ENCODE measurements around the gene APC2.

The APC2 gene

DNA sequence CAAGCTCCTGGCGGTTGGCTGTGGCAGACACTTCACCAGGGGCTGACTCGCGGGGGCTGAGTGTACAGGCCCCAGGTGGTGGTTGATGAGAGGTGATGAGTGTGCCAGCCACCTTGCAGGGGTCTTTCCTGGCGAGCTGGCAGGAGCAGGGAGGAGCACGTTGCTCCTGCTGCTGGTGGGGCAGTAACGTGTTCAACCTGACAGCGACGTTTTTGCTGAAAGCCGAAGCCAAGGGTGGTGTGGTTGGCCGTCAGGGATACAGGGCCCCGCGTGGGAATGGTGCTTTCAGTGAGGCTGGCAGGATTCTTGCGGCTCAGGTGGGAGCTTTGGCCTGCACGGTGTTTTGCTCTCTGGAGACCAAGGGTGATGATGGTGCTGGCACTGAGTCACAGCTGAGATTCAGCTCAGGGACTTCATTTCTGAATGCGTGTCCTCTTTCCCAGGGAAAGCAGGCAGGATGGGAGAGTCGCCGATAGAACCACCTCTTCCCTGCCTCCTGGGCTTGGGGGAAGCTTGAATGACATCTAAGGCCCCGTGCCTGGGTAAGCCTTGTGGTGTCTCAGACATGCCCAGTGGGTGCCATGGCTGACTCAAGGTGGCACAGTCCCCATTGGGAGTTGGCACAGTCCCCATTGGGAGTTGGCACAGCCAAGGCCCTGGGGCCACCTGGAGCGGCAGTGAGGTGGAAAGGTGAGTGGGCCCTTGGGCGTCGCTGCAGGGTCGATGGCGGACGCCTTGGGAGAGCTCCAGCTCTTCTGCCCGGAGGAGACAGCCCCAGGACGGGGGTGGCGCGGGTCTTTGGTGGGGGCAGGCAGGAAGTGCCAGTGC is 33.7 kb upstream of the APC2 start:
- Histone ChIP-seq H3K9ac (ENCODE audit: low read length) (no peak overlapping the region), H2BK5ac (ENCODE audit: low read depth, low read length, poor library complexity) (peak overlapping the region; percentile 5), H3K4me3 (ENCODE audit: low read depth, low read length) (no peak overlapping the region), H3K14ac (ENCODE audit: low read length) (no peak overlapping the region), H4K12ac (ENCODE audit: low read depth, low read length) (no peak overlapping the region), H3K9me3 (ENCODE audit: insufficient read depth, low read depth, low read length) (peaks cover 2% of the 10 kb centered on the region), H3K79me2 (ENCODE audit: control insufficient read depth, insufficient read depth, low read length, poor library complexity) (peaks cover 40% of the 10 kb centered on the region), H3K4me2 (ENCODE audit: low read length) (peak overlapping the region; percentile 51), H2BK12ac (ENCODE audit: low read length) (no peak overlapping the region), H3K4ac (ENCODE audit: low read depth, low read length) (peak overlapping the region; percentile 94), H2AFZ (ENCODE audit: insufficient read depth, low read length, poor library complexity) (no peak overlapping the region), H3K23ac (ENCODE audit: low read length) (no peak overlapping the region), H2BK120ac (ENCODE audit: insufficient read depth, low read length, poor library complexity) (no peak overlapping the region), H3K27ac (ENCODE audit: low read depth, low read length) (peak overlapping the region; percentile 47), H3K27me3 (ENCODE audit: insufficient read depth, low read length) (no peaks in the 10 kb centered on the region), H4K8ac (ENCODE audit: low read depth, low read length) (no peak overlapping the region), H2AK5ac (ENCODE audit: low read length) (no peak overlapping the region), H3K4me1 (ENCODE audit: control insufficient read depth in 1 of 2, insufficient read depth in 2 of 2, low read length in 2 of 2) (peaks cover 18 to 24% of the 10 kb centered on the region in 2 experiments), H3K36me3 (ENCODE audit: control insufficient read depth in 1 of 2, insufficient read depth in 2 of 2, low read length in 2 of 2) (peaks cover 71% of the 10 kb centered on the region in 2 experiments), H3K18ac (ENCODE audit: low read length) (peak overlapping the region; percentile 16), H4K91ac (ENCODE audit: low read depth, low read length) (no peak overlapping the region), H3K79me1 (ENCODE audit: low read length) (no peaks in the 10 kb centered on the region)
- WGBS (ENCODE audit: extremely low coverage, insufficient coverage, insufficient read length): no CpG with 5 or more reads among the region's 28 CpGs
- DNase-seq: peak; percentile 64 to 67

DNA sequence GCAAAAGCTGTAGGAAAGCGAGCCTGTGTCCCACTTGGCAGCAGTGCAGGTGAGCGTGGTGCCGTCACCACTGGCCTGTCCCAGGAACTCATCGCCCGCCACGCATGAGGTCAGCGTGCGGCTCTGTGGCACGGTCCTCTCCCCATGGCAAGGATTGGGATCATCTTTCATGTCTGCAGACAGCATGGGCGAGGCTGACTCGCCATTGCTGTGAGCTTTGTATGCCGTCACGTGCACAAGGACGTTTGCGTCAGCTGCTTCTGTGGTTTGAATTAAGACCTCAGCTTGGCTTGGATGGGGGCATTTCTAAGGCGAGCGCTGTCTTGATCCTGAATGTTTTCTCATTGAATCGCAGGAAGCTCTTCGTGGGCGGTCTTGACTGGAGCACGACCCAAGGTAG is 32.8 kb upstream of the APC2 start:
- Histone ChIP-seq H2AFZ (ENCODE audit: insufficient read depth, low read length, poor library complexity) (no peak overlapping the region), H2AK5ac (ENCODE audit: low read length) (no peak overlapping the region), H3K79me1 (ENCODE audit: low read length) (no peaks in the 10 kb centered on the region), H3K23ac (ENCODE audit: low read length) (no peak overlapping the region), H3K27me3 (ENCODE audit: insufficient read depth, low read length) (no peaks in the 10 kb centered on the region), H3K79me2 (ENCODE audit: control insufficient read depth, insufficient read depth, low read length, poor library complexity) (peaks cover 31% of the 10 kb centered on the region), H3K27ac (ENCODE audit: low read depth, low read length) (no peak overlapping the region), H3K14ac (ENCODE audit: low read length) (no peak overlapping the region), H2BK5ac (ENCODE audit: low read depth, low read length, poor library complexity) (no peak overlapping the region), H3K4me3 (ENCODE audit: low read depth, low read length) (no peak overlapping the region), H3K9ac (ENCODE audit: low read length) (no peak overlapping the region), H3K9me3 (ENCODE audit: insufficient read depth, low read depth, low read length) (peaks cover 2% of the 10 kb centered on the region), H2BK120ac (ENCODE audit: insufficient read depth, low read length, poor library complexity) (no peak overlapping the region), H2BK12ac (ENCODE audit: low read length) (no peak overlapping the region), H3K36me3 (ENCODE audit: control insufficient read depth in 1 of 2, insufficient read depth in 2 of 2, low read length in 2 of 2) (peaks cover 72 to 74% of the 10 kb centered on the region in 2 experiments), H3K18ac (ENCODE audit: low read length) (no peak overlapping the region), H3K4me1 (ENCODE audit: control insufficient read depth in 1 of 2, insufficient read depth in 2 of 2, low read length in 2 of 2) (peaks cover 15 to 18% of the 10 kb centered on the region in 2 experiments), H3K4me2 (ENCODE audit: low read length) (no peak overlapping the region), H3K4ac (ENCODE audit: low read depth, low read length) (peak overlapping the region; percentile 94), H4K12ac (ENCODE audit: low read depth, low read length) (no peak overlapping the region), H4K91ac (ENCODE audit: low read depth, low read length) (no peak overlapping the region), H4K8ac (ENCODE audit: low read depth, low read length) (no peak overlapping the region)
- no CpG with 5 or more reads among the region's 21 CpGs for WGBS (ENCODE audit: extremely low coverage, insufficient coverage, insufficient read length)
- no peak for DNase-seq

DNA sequence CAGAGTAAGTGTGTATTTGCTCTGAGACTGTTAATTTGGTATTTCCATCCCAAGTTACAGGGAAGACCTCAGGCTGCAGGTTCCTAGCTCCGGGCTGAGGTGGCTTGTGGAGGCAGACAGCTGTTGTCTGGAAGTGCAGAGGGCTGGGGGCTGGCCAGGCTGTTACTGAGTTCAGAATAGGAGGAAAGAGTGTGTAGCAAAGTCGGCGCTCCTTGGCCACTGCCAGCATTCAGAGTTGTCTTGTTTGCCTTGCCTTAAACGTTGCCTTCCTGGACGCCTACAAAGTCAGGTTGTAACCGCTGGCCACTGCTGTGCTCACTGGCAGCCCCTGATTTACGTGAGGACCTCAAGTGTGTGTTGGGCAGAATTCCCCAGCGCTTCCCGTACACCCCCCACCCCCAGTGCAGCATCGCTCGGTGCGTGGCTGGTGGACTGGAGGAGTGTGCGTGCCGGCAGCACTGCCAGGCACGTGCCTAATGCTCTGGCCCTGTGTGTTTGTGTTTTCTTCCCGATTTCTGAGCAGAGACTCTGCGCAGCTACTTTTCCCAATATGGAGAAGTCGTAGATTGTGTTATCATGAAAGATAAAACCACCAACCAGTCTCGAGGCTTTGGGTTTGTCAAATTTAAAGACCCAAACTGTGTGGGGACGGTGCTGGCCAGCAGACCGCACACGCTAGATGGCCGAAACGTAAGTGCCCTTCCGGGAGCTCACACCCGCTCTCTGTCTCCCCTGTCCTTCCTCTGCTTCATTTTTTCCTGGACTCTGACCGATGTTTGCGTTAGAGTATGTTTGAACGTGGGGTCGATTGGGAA is 32.0 kb upstream of the APC2 start:
- Histone ChIP-seq H2BK5ac (ENCODE audit: low read depth, low read length, poor library complexity) (no peak overlapping the region), H3K23ac (ENCODE audit: low read length) (no peak overlapping the region), H3K36me3 (ENCODE audit: control insufficient read depth in 1 of 2, insufficient read depth in 2 of 2, low read length in 2 of 2) (peaks cover 71 to 73% of the 10 kb centered on the region in 2 experiments), H4K91ac (ENCODE audit: low read depth, low read length) (no peak overlapping the region), H3K9me3 (ENCODE audit: insufficient read depth, low read depth, low read length) (peaks cover 2% of the 10 kb centered on the region), H2AFZ (ENCODE audit: insufficient read depth, low read length, poor library complexity) (no peak overlapping the region), H3K4ac (ENCODE audit: low read depth, low read length) (peak overlapping the region; percentile 9), H4K12ac (ENCODE audit: low read depth, low read length) (no peak overlapping the region), H4K8ac (ENCODE audit: low read depth, low read length) (no peak overlapping the region), H2BK120ac (ENCODE audit: insufficient read depth, low read length, poor library complexity) (no peak overlapping the region), H2BK12ac (ENCODE audit: low read length) (no peak overlapping the region), H3K14ac (ENCODE audit: low read length) (no peak overlapping the region), H3K4me3 (ENCODE audit: low read depth, low read length) (no peak overlapping the region), H3K9ac (ENCODE audit: low read length) (no peak overlapping the region), H3K27me3 (ENCODE audit: insufficient read depth, low read length) (no peaks in the 10 kb centered on the region), H3K79me2 (ENCODE audit: control insufficient read depth, insufficient read depth, low read length, poor library complexity) (peaks cover 24% of the 10 kb centered on the region), H3K18ac (ENCODE audit: low read length) (no peak overlapping the region), H3K27ac (ENCODE audit: low read depth, low read length) (no peak overlapping the region), H3K4me1 (ENCODE audit: control insufficient read depth in 1 of 2, insufficient read depth in 2 of 2, low read length in 2 of 2) (peaks cover 15 to 18% of the 10 kb centered on the region in 2 experiments), H3K79me1 (ENCODE audit: low read length) (no peaks in the 10 kb centered on the region), H2AK5ac (ENCODE audit: low read length) (no peak overlapping the region), H3K4me2 (ENCODE audit: low read length) (no peak overlapping the region)
- no peak for DNase-seq
- no CpG with 5 or more reads among the region's 30 CpGs for WGBS (ENCODE audit: extremely low coverage, insufficient coverage, insufficient read length)

DNA sequence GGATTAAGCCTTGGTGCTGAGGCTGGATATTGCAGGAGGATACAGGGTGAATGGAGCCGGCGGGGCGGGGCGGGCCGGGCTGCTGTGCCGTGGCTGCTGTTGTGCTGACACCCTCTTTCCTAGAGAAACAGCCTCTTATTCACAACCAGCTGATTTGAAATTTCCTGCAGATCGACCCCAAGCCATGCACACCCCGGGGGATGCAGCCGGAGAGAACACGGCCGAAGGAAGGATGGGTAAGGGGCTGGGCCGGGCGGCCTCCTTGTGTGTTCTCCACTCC is 31.5 kb upstream of the APC2 start:
- no peak overlapping the region for H3K9ac ChIP-seq (ENCODE audit: low read length)
- no peak overlapping the region for H3K23ac ChIP-seq (ENCODE audit: low read length)
- H4K8ac ChIP-seq (ENCODE audit: low read depth, low read length): no peak overlapping the region
- peaks cover 4% of the 10 kb centered on the region for H3K9me3 ChIP-seq (ENCODE audit: insufficient read depth, low read depth, low read length)
- H3K4me2 ChIP-seq (ENCODE audit: low read length): no peak overlapping the region
- no peak for DNase-seq
- H2BK12ac ChIP-seq (ENCODE audit: low read length): no peak overlapping the region
- H3K79me1 ChIP-seq (ENCODE audit: low read length): no peaks in the 10 kb centered on the region
- H3K18ac ChIP-seq (ENCODE audit: low read length): no peak overlapping the region
- WGBS (ENCODE audit: extremely low coverage, insufficient coverage, insufficient read length): no CpG with 5 or more reads among the region's 13 CpGs
- no peak overlapping the region for H2AK5ac ChIP-seq (ENCODE audit: low read length)
- H3K79me2 ChIP-seq (ENCODE audit: control insufficient read depth, insufficient read depth, low read length, poor library complexity): peaks cover 21% of the 10 kb centered on the region
- H2BK120ac ChIP-seq (ENCODE audit: insufficient read depth, low read length, poor library complexity): no peak overlapping the region
- H3K14ac ChIP-seq (ENCODE audit: low read length): no peak overlapping the region
- H3K4me1 ChIP-seq (ENCODE audit: control insufficient read depth in 1 of 2, insufficient read depth in 2 of 2, low read length in 2 of 2): peaks cover 15 to 18% of the 10 kb centered on the region in 2 experiments
- no peak overlapping the region for H2AFZ ChIP-seq (ENCODE audit: insufficient read depth, low read length, poor library complexity)
- peak overlapping the region; percentile 27 for H3K4ac ChIP-seq (ENCODE audit: low read depth, low read length)
- no peaks in the 10 kb centered on the region for H3K27me3 ChIP-seq (ENCODE audit: insufficient read depth, low read length)
- peaks cover 70 to 72% of the 10 kb centered on the region in 2 experiments for H3K36me3 ChIP-seq (ENCODE audit: control insufficient read depth in 1 of 2, insufficient read depth in 2 of 2, low read length in 2 of 2)
- no peak overlapping the region for H3K4me3 ChIP-seq (ENCODE audit: low read depth, low read length)
- no peak overlapping the region for H4K91ac ChIP-seq (ENCODE audit: low read depth, low read length)
- no peak overlapping the region for H3K27ac ChIP-seq (ENCODE audit: low read depth, low read length)
- no peak overlapping the region for H4K12ac ChIP-seq (ENCODE audit: low read depth, low read length)
- H2BK5ac ChIP-seq (ENCODE audit: low read depth, low read length, poor library complexity): no peak overlapping the region

Measured in trophoblast cell (in vitro differentiated cells and primary cell).